ENCODE measurements around the gene NKRF. TPM values are rescaled to one million over a fixed set of nuclear protein-coding genes. Genes with fewer than 3 reads are reported as not detected.

The NKRF gene
- total and polyA plus RNA-seq, 3 experiments from 2014 or later: 7.5 to 28.4 (median 27.2) TPM

- Histone ChIP-seq H3K27me3 (ENCODE audit: insufficient read depth, low read length, poor library complexity, severe bottlenecking) (no peaks in the 10 kb centered on the region), H3K9me3 (ENCODE audit: low read length) (no peaks in the 10 kb centered on the region), H3K27ac (ENCODE audit: low read depth, low read length) (no peak overlapping the region), H3K4me3 (ENCODE audit: low read length) (no peak overlapping the region), H3K36me3 (ENCODE audit: insufficient read depth, low read length) (no peaks in the 10 kb centered on the region), H3K4me1 (ENCODE audit: insufficient read depth, low read length) (no peaks in the 10 kb centered on the region)
- POLR2A ChIA-PET: no interaction called here
- Mint-ChIP-seq H3K27ac (peak overlapping the region in 1 of 8 donors; percentile 50), H3K4me3 (no peak overlapping the region), H3K4me1 (no peaks in the 10 kb centered on the region), H3K27me3 (peaks cover 0 to 1% of the 10 kb centered on the region in 2 donors), H3K36me3 (peaks cover 0 to 47% (median 4%) of the 10 kb centered on the region in 3 donors), H3K9me3 (no peaks in the 10 kb centered on the region)
- CTCF ChIA-PET: no interaction called here
- DNase-seq: no peak
Measured at GRCh38 chrX:119541188-119541587, 65.0 kb downstream of the NKRF start.

GRCh38 chrX:119539872-119540271 is 66.4 kb downstream of the NKRF start:
- Mint-ChIP-seq H3K27me3 (peaks cover 0 to 1% of the 10 kb centered on the region in 2 donors), H3K36me3 (peaks cover 0 to 52% (median 4%) of the 10 kb centered on the region in 3 donors), H3K9me3 (no peaks in the 10 kb centered on the region), H3K4me1 (no peaks in the 10 kb centered on the region), H3K4me3 (no peak overlapping the region), H3K27ac (peak overlapping the region in 1 of 8 donors; percentile 24)
- peak in 1 of 5 donors; percentile 5 for DNase-seq
- no peak overlapping the region for H3K27ac ChIP-seq (ENCODE audit: low read depth, low read length)
- H3K4me3 ChIP-seq (ENCODE audit: low read length): no peak overlapping the region
- H3K27me3 ChIP-seq (ENCODE audit: insufficient read depth, low read length, poor library complexity, severe bottlenecking): no peaks in the 10 kb centered on the region
- no peaks in the 10 kb centered on the region for H3K4me1 ChIP-seq (ENCODE audit: insufficient read depth, low read length)
- no peaks in the 10 kb centered on the region for H3K9me3 ChIP-seq (ENCODE audit: low read length)
- ChIA-PET POLR2A (no interaction called here), CTCF (no interaction called here)
- no peaks in the 10 kb centered on the region for H3K36me3 ChIP-seq (ENCODE audit: insufficient read depth, low read length)

Other genes with a start within 250 kb of the NKRF start
- 10 to 100 TPM; 10.6 to 11.8 TPM for gene SLC25A43, start 207.1 kb downstream of the NKRF start, total RNA-seq
- gene SLC25A43, start 207.1 kb downstream of the NKRF start, polyA plus RNA-seq: 7.6 TPM
- gene SLC25A5, start 138.0 kb downstream of the NKRF start, total RNA-seq: 100 to 1,000 TPM; 644 to 674 TPM
- 221 TPM for gene SLC25A5, start 138.0 kb downstream of the NKRF start, polyA plus RNA-seq
- 10 to 100 TPM; 30.9 to 33.0 TPM for gene STEEP1, start 41.0 kb downstream of the NKRF start, total RNA-seq
- gene STEEP1, start 41.0 kb downstream of the NKRF start, polyA plus RNA-seq: 19.2 TPM
- gene UBE2A, start 31.9 kb downstream of the NKRF start, total RNA-seq: 10 to 100 TPM; 67.7 to 70.8 TPM
- 50.1 TPM for gene UBE2A, start 31.9 kb downstream of the NKRF start, polyA plus RNA-seq
- 100 to 1,000 TPM; 122 to 125 TPM for gene SEPTIN6, start 86.7 kb upstream of the NKRF start, total RNA-seq
- 229 TPM for gene SEPTIN6, start 86.7 kb upstream of the NKRF start, polyA plus RNA-seq
- under 1 TPM; 0.33 to 0.55 TPM for gene SOWAHD, start 152.2 kb upstream of the NKRF start, total RNA-seq
- 0.84 TPM for gene SOWAHD, start 152.2 kb upstream of the NKRF start, polyA plus RNA-seq
- 1,000 to 10,000 TPM; 2,337 to 2,451 TPM for gene RPL39, start 185.2 kb upstream of the NKRF start, total RNA-seq
- gene RPL39, start 185.2 kb upstream of the NKRF start, polyA plus RNA-seq: 3,498 TPM
- gene UPF3B, start 246.5 kb upstream of the NKRF start, total RNA-seq: 10 to 100 TPM; 19.9 to 22.7 TPM
- 10.9 TPM for gene UPF3B, start 246.5 kb upstream of the NKRF start, polyA plus RNA-seq

Measured in CD8-positive, alpha-beta memory T cell (primary cell).